Measurements from ENCODE around the gene GPC6.

- no peak for TF ChIP-seq CTCF (conservative IDR thresholded peaks at IDR 0.05)
- no peak for TF ChIP-seq EZH2 (IDR thresholded peaks at IDR 0.05; ENCODE audit: low read depth)
These were observed 419.6 kb downstream of the GPC6 start for GRCh38 chr13:93646245-93646644.
